ENCODE data around the gene CELF5.

- TF ChIP-seq CTCF (IDR thresholded peaks at IDR 0.05) (no peak), EP300 (IDR thresholded peaks at IDR 0.05) (no peak), POLR2A (IDR thresholded peaks at IDR 0.05) (no peak)
Measured at GRCh38 chr19:3175781-3176714, 48.4 kb upstream of the CELF5 start.

Data from ovary (tissue), 3 donors.